Pancreas (tissue), 10 donors: ENCODE measurements around the gene ACTRT2. TPM values are rescaled to one million over a fixed set of nuclear protein-coding genes. Genes with fewer than 3 reads are reported as not detected.

Experiments used
- ATAC-seq, 4 donors: fragments of 200-7000 bp; cut with Tn5 transposase; one replicate each; pipeline versions ENCODE4 v1.8.0 to v1.9.1; 2020; ENCODE audit warnings: mild to moderate bottlenecking in 4 of 4, moderate library complexity in 4 of 4
- DNase-seq, 6 donors: peaks; one replicate each; pipeline ENCODE4 v3.0.0-alpha.2; 2020
- FAIRE-seq: peaks from 2 replicates; lab custom pipeline; 2012; peaks lifted over from hg19 to GRCh38; lab: Jason Lieb, UNC
- H3K27ac ChIP-seq, 4 donors: fragments of 200-600 bp; sonication (generic); 1 replicate in 3 of 4; 2 replicates in 1 of 4; pipeline versions ENCODE4 v1.5.0 to v1.8.0; 2020
- H3K27me3 ChIP-seq, 4 donors: fragments of 200-600 bp; one replicate each; pipeline ENCODE4 v1.8.0; 2021
- H3K36me3 ChIP-seq, 3 donors: fragments of 200-600 bp; sonication (generic) in 1 of 3; one replicate each; pipeline versions ENCODE4 v1.5.0 to v1.8.0; 2020 to 2021
- H3K4me1 ChIP-seq, 3 donors: fragments of 200-600 bp; one replicate each; pipeline ENCODE4 v1.8.0; 2021
- H3K4me3 ChIP-seq, 4 donors: fragments of 200-600 bp; sonication (generic) in 2 of 4; one replicate each; pipeline versions ENCODE4 v1.5.0 to v1.8.0; 2020 to 2021
- H3K9me3 ChIP-seq, 4 donors: fragments of 200-600 bp; one replicate each; pipeline ENCODE4 v1.8.0; 2021
- CTCF ChIP-seq, 4 donors: fragments of 200-600 bp; sonication (generic) in 3 of 4; IDR thresholded peaks; one replicate each; pipeline versions ENCODE4 v1.5.0 to v1.8.0; 2021; ENCODE audit warnings: antibody characterized with exemption in 4 of 4
- WGBS, 2 donors: extraction: QIAGEN DNeasy Blood & Tissue Kit; methylation state at CpG; one replicate each; pipeline ENCODE4 v1.1.7; 2013; 5-methylcytosine and 5-hydroxymethylcytosine counted together
- intact Hi-C, 3 donors: fragments of 100-400 bp; cut with DNase I; formaldehyde crosslinking; loops; one replicate each; pipeline versions ENCODE4 v1.11.1 to v1.14.2; 2022
- polyA plus RNA-seq, 2 donors: library from polyadenylated mRNA; stranded (reverse); fragments of 200-250 nt; gene quantifications; one replicate each; pipeline ENCODE4 v1.2.3, GENCODE V29; 2013
- total RNA-seq, 6 donors: library from RNA; stranded (reverse); fragmentation: NEBNext Ultra II Directional in 4 of 6; extraction: Animal tissue kit (Norgen Biotek cat#: 25700) in 4 of 6; gene quantifications; one replicate each; pipeline versions ENCODE4 v1.2.1 to v1.2.4, GENCODE V29; 2021 to 2023
- donor health status: healthy with polysubstance abuse.
- donor health status: DM: no; HTN: no; CAD: no; lungs with moderate emphysema.
- donor health status: DM: no; HTN: no; CAD: no.
- donor health status: control.
- donor health status: control.
- donor health status: Bipolar disorder and iron deficiency.
- donor health status: DM: yes; HTN: yes; CAD: no.
- donor health status: DM: no; HTN: no; CAD: no.
- donor health status: DM: no; HTN: no; CAD: no.
- donor health status: DM: yes; HTN: yes; CAD: no.

ACTRT2 gene
- total and polyA plus RNA-seq, 8 donors, result not detected

DNA sequence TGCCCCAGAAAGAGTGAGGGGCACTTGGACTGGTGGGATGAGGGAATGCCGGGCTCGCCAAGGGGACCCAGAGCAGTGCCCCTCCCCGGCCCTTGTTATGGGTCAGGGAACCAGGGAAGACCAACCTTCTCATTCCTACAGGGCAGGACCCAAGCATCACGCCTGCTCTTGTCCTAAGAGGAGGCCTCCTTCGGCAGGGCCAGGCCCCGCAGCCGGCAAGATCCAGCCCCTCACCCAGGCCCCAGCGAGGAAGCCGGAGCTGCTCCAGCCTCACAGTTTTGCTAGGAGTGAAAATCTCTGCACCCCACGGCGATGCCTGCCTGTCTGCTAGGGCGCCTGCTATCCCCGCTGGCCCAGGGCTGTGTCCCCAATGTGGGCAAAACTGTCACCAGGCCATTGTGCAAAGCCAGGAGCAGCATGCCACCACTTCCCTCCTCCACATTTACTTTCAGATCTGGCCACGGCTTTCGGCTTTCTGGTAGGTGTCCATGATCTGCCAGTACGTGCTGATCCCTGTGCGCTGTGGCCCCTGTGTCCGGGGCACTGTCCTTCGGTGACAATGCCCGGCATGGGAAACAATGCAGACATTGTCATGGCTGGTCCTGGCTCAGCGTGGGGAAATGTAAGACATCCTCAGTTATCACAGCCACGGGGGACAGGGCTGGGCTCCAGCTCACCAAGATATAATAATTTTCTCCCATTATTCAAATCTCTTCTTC is 9.6 kb downstream of the ACTRT2 start:
- no peaks in the 10 kb centered on the region for H3K36me3 ChIP-seq
- WGBS, 2 donors, result 54 to 69% methylated on average over 22 of the region's 22 CpGs
- TF ChIP-seq CTCF (IDR thresholded peaks at IDR 0.05), result no peak
- no peak overlapping the region for H3K27ac ChIP-seq
- peak in 2 of 4 donors; percentile 24 to 40 for ATAC-seq
- H3K9me3 ChIP-seq, result no peaks in the 10 kb centered on the region
- intact Hi-C loops, result no loop called here
- FAIRE-seq, result no peak
- no peak overlapping the region for H3K4me3 ChIP-seq
- H3K4me1 ChIP-seq, result no peaks in the 10 kb centered on the region
- peak in 2 of 6 donors; percentile 40 to 53 for DNase-seq
- no peaks in the 10 kb centered on the region for H3K27me3 ChIP-seq

- 54 to 72% methylated on average over 33 to 35 of the region's 35 CpGs for WGBS, 2 donors
- FAIRE-seq, result no peak
These were observed 10.3 kb downstream of the ACTRT2 start for GRCh38 chr1:3031401-3032221.

GRCh38 chr1:3032371-3033039 is 11.2 kb downstream of the ACTRT2 start:
- FAIRE-seq, result no peak
- TF ChIP-seq CTCF (IDR thresholded peaks at IDR 0.05), result no peak
- no peaks in the 10 kb centered on the region for H3K4me1 ChIP-seq
- H3K9me3 ChIP-seq, result no peaks in the 10 kb centered on the region
- H3K36me3 ChIP-seq, result no peaks in the 10 kb centered on the region
- no peaks in the 10 kb centered on the region for H3K27me3 ChIP-seq
- WGBS, 2 donors, result 76 to 87% methylated on average over 21 of the region's 21 CpGs
- H3K4me3 ChIP-seq, result no peak overlapping the region
- ATAC-seq, result no peak
- intact Hi-C loops, result no loop called here
- H3K27ac ChIP-seq, result no peak overlapping the region
- peak in 2 of 6 donors; percentile 53 to 54 for DNase-seq

More at GRCh38 chr1:3031401-3032221, 10.3 kb downstream of the ACTRT2 start:
- H3K4me1 ChIP-seq, result no peaks in the 10 kb centered on the region
- no peak overlapping the region for H3K4me3 ChIP-seq
- H3K9me3 ChIP-seq, result no peaks in the 10 kb centered on the region
- no peaks in the 10 kb centered on the region for H3K27me3 ChIP-seq
- DNase-seq, result peak in 1 of 6 donors; percentile 44
- no peak for TF ChIP-seq CTCF (IDR thresholded peaks at IDR 0.05)
- peak in 2 of 4 donors; percentile 17 to 44 for ATAC-seq
- intact Hi-C loops, result no loop called here
- H3K36me3 ChIP-seq, result no peaks in the 10 kb centered on the region
- no peak overlapping the region for H3K27ac ChIP-seq

DNA sequence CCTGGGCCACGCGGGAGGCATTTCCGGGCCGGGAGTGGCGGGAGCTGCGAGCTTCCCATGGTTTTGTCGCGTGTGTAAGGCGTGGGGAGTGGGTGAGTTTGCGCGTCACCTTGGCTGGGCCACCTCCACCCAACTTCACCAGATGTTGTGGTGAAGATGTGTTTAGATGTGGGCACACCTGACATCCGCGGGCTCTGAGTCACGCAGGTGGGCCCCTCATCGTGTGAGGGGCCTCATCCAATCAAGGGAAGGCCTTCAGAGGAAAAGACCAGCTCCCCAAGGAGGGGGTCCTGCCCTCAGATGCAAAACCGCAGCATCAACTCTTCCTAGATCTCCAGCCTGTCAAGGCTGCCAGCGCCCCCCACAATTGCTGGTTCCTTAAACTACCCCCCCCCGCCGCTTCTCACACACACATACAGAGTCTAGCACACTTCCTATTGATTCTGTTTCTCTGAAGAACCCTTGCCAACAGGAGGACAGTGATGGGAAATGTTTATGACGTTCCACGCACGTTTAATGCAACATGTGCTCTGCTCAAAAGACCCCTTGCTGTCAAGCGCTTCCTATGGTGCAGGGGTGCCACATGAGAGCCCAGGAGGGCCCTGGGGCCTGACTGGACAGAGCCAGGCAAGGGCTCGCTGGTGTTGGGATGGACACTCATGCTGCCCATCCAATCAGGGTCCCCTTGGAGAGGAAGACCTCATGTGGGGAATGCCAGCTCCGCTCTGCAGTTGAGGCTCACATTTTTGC is 11.9 kb downstream of the ACTRT2 start:
- 76 to 83% methylated on average over 25 of the region's 25 CpGs for WGBS, 2 donors
- ATAC-seq, result no peak
- FAIRE-seq, result no peak
- Histone ChIP-seq H3K4me1 (no peaks in the 10 kb centered on the region), H3K4me3 (no peak overlapping the region), H3K27me3 (no peaks in the 10 kb centered on the region), H3K36me3 (no peaks in the 10 kb centered on the region), H3K9me3 (no peaks in the 10 kb centered on the region), H3K27ac (no peak overlapping the region)
- intact Hi-C loops, result no loop called here
- no peak for DNase-seq
- TF ChIP-seq CTCF (IDR thresholded peaks at IDR 0.05), result no peak
